ENCODE data around the gene FNBP1. TPM values are rescaled to one million over a fixed set of nuclear protein-coding genes. Genes with fewer than 3 reads are reported as not detected.

The FNBP1 gene
- total and polyA plus RNA-seq, 9 donors: 15.0 to 28.4 (median 18.2) TPM

- no peak overlapping the region for H3K27ac ChIP-seq (ENCODE audit: low read length)
- H3K27me3 ChIP-seq (ENCODE audit: control insufficient read depth, insufficient read depth, low read length): no peaks in the 10 kb centered on the region
- H3K4me1 ChIP-seq (ENCODE audit: control insufficient read depth, insufficient read depth, low read length): peaks cover 7% of the 10 kb centered on the region
- H3K4me3 ChIP-seq (ENCODE audit: low read length): no peak overlapping the region
- no peak for DNase-seq
- H3K36me3 ChIP-seq (ENCODE audit: control insufficient read depth, insufficient read depth, low read length): peaks cover 17% of the 10 kb centered on the region
- no CpG with 5 or more reads among the region's 9 CpGs for WGBS (ENCODE audit: insufficient coverage)
- H3K9me3 ChIP-seq (replicated peaks; ENCODE audit: control insufficient read depth, low read depth, low read length): no peaks in the 10 kb centered on the region
These were observed 113.4 kb downstream of the FNBP1 start for GRCh38 chr9:129929496-129930125.

GRCh38 chr9:129923589-129923988, 119.4 kb downstream of the FNBP1 start:
- H3K36me3 ChIP-seq (ENCODE audit: control insufficient read depth, insufficient read depth, low read length): peaks cover 20% of the 10 kb centered on the region
- H3K27me3 ChIP-seq (ENCODE audit: control insufficient read depth, insufficient read depth, low read length): no peaks in the 10 kb centered on the region
- H3K9me3 ChIP-seq (replicated peaks; ENCODE audit: control insufficient read depth, low read depth, low read length): no peaks in the 10 kb centered on the region
- 76% methylated on average over 4 of the region's 6 CpGs for WGBS (ENCODE audit: insufficient coverage)
- no peaks in the 10 kb centered on the region for H3K4me1 ChIP-seq (ENCODE audit: control insufficient read depth, insufficient read depth, low read length)
- no peak overlapping the region for H3K27ac ChIP-seq (ENCODE audit: low read length)
- no peak overlapping the region for H3K4me3 ChIP-seq (ENCODE audit: low read length)
- DNase-seq: no peak

- Histone ChIP-seq H3K27me3 (ENCODE audit: control insufficient read depth, insufficient read depth, low read length) (no peaks in the 10 kb centered on the region), H3K36me3 (ENCODE audit: control insufficient read depth, insufficient read depth, low read length) (peaks cover 22% of the 10 kb centered on the region), H3K9me3 (replicated peaks; ENCODE audit: control insufficient read depth, low read depth, low read length) (no peaks in the 10 kb centered on the region)
These were observed 121.1 kb downstream of the FNBP1 start for GRCh38 chr9:129921905-129922304.

GRCh38 chr9:129919841-129920240, 123.1 kb downstream of the FNBP1 start:
- H3K4me1 ChIP-seq (ENCODE audit: control insufficient read depth, insufficient read depth, low read length): no peaks in the 10 kb centered on the region
- H3K27me3 ChIP-seq (ENCODE audit: control insufficient read depth, insufficient read depth, low read length): no peaks in the 10 kb centered on the region
- H3K4me3 ChIP-seq (ENCODE audit: low read length): no peak overlapping the region
- H3K9me3 ChIP-seq (replicated peaks; ENCODE audit: control insufficient read depth, low read depth, low read length): no peaks in the 10 kb centered on the region
- H3K36me3 ChIP-seq (ENCODE audit: control insufficient read depth, insufficient read depth, low read length): peaks cover 16% of the 10 kb centered on the region
- DNase-seq: peak; percentile 47
- no CpG with 5 or more reads among the region's 3 CpGs for WGBS (ENCODE audit: insufficient coverage)
- no peak overlapping the region for H3K27ac ChIP-seq (ENCODE audit: low read length)

More at GRCh38 chr9:129921905-129922304, 121.1 kb downstream of the FNBP1 start:
- no peak for DNase-seq
- Histone ChIP-seq H3K27ac (ENCODE audit: low read length) (no peak overlapping the region), H3K4me3 (ENCODE audit: low read length) (no peak overlapping the region), H3K4me1 (ENCODE audit: control insufficient read depth, insufficient read depth, low read length) (no peaks in the 10 kb centered on the region)
- no CpG with 5 or more reads among the region's 4 CpGs for whole genome bisulfite sequencing (ENCODE audit: insufficient coverage)

- DNase-seq: no peak
- no peak overlapping the region for H3K27ac ChIP-seq (ENCODE audit: low read length)
- H3K4me1 ChIP-seq (ENCODE audit: control insufficient read depth, insufficient read depth, low read length): no peaks in the 10 kb centered on the region
- no CpG with 5 or more reads among the region's 3 CpGs for WGBS (ENCODE audit: insufficient coverage)
- no peaks in the 10 kb centered on the region for H3K9me3 ChIP-seq (replicated peaks; ENCODE audit: control insufficient read depth, low read depth, low read length)
- H3K27me3 ChIP-seq (ENCODE audit: control insufficient read depth, insufficient read depth, low read length): no peaks in the 10 kb centered on the region
- no peak overlapping the region for H3K4me3 ChIP-seq (ENCODE audit: low read length)
- H3K36me3 ChIP-seq (ENCODE audit: control insufficient read depth, insufficient read depth, low read length): peaks cover 12% of the 10 kb centered on the region
These were observed 123.7 kb downstream of the FNBP1 start for GRCh38 chr9:129919277-129919676.

- no CpG with 5 or more reads among the region's 14 CpGs for WGBS (ENCODE audit: insufficient coverage)
- Histone ChIP-seq H3K9me3 (replicated peaks; ENCODE audit: control insufficient read depth, low read depth, low read length) (no peaks in the 10 kb centered on the region), H3K4me3 (ENCODE audit: low read length) (no peak overlapping the region), H3K4me1 (ENCODE audit: control insufficient read depth, insufficient read depth, low read length) (no peaks in the 10 kb centered on the region), H3K36me3 (ENCODE audit: control insufficient read depth, insufficient read depth, low read length) (peaks cover 8% of the 10 kb centered on the region), H3K27ac (ENCODE audit: low read length) (no peak overlapping the region), H3K27me3 (ENCODE audit: control insufficient read depth, insufficient read depth, low read length) (no peaks in the 10 kb centered on the region)
- DNase-seq: no peak
These were observed 124.6 kb downstream of the FNBP1 start for GRCh38 chr9:129918296-129918950.

GRCh38 chr9:129916707-129917106, 126.3 kb downstream of the FNBP1 start:
- Histone ChIP-seq H3K27ac (ENCODE audit: low read length) (no peak overlapping the region), H3K4me3 (ENCODE audit: low read length) (no peak overlapping the region), H3K36me3 (ENCODE audit: control insufficient read depth, insufficient read depth, low read length) (peaks cover 5% of the 10 kb centered on the region), H3K4me1 (ENCODE audit: control insufficient read depth, insufficient read depth, low read length) (no peaks in the 10 kb centered on the region), H3K9me3 (replicated peaks; ENCODE audit: control insufficient read depth, low read depth, low read length) (no peaks in the 10 kb centered on the region), H3K27me3 (ENCODE audit: control insufficient read depth, insufficient read depth, low read length) (no peaks in the 10 kb centered on the region)
- WGBS (ENCODE audit: insufficient coverage): 100% methylated on average over 1 of the region's 7 CpGs
- no peak for DNase-seq

GRCh38 chr9:129914051-129914450, 128.9 kb downstream of the FNBP1 start:
- Histone ChIP-seq H3K27me3 (ENCODE audit: control insufficient read depth, insufficient read depth, low read length) (no peaks in the 10 kb centered on the region), H3K4me1 (ENCODE audit: control insufficient read depth, insufficient read depth, low read length) (no peaks in the 10 kb centered on the region), H3K36me3 (ENCODE audit: control insufficient read depth, insufficient read depth, low read length) (peaks cover 10% of the 10 kb centered on the region), H3K27ac (ENCODE audit: low read length) (no peak overlapping the region), H3K4me3 (ENCODE audit: low read length) (no peak overlapping the region), H3K9me3 (replicated peaks; ENCODE audit: control insufficient read depth, low read depth, low read length) (no peaks in the 10 kb centered on the region)
- no peak for DNase-seq
- whole genome bisulfite sequencing (ENCODE audit: insufficient coverage): 85% methylated on average over 3 of the region's 5 CpGs

GRCh38 chr9:129910628-129911567, 132.1 kb downstream of the FNBP1 start:
- WGBS (ENCODE audit: insufficient coverage): 93% methylated on average over 11 of the region's 15 CpGs
- Histone ChIP-seq H3K36me3 (ENCODE audit: control insufficient read depth, insufficient read depth, low read length) (peaks cover 23% of the 10 kb centered on the region), H3K9me3 (replicated peaks; ENCODE audit: control insufficient read depth, low read depth, low read length) (no peaks in the 10 kb centered on the region), H3K4me1 (ENCODE audit: control insufficient read depth, insufficient read depth, low read length) (no peaks in the 10 kb centered on the region), H3K4me3 (ENCODE audit: low read length) (no peak overlapping the region), H3K27ac (ENCODE audit: low read length) (no peak overlapping the region), H3K27me3 (ENCODE audit: control insufficient read depth, insufficient read depth, low read length) (no peaks in the 10 kb centered on the region)
- DNase-seq: no peak

- H3K9me3 ChIP-seq (replicated peaks; ENCODE audit: control insufficient read depth, low read depth, low read length): no peaks in the 10 kb centered on the region
- no peak overlapping the region for H3K27ac ChIP-seq (ENCODE audit: low read length)
- H3K4me3 ChIP-seq (ENCODE audit: low read length): no peak overlapping the region
- H3K27me3 ChIP-seq (ENCODE audit: control insufficient read depth, insufficient read depth, low read length): no peaks in the 10 kb centered on the region
- H3K4me1 ChIP-seq (ENCODE audit: control insufficient read depth, insufficient read depth, low read length): no peaks in the 10 kb centered on the region
- H3K36me3 ChIP-seq (ENCODE audit: control insufficient read depth, insufficient read depth, low read length): peaks cover 23% of the 10 kb centered on the region
- WGBS (ENCODE audit: insufficient coverage): 86% methylated on average over 9 of the region's 9 CpGs
- DNase-seq: no peak
These were observed 133.1 kb downstream of the FNBP1 start for GRCh38 chr9:129909851-129910250.
